CD14-positive monocyte (primary cell): Measurements from ENCODE around the gene NRM. TPM values are rescaled to one million over a fixed set of nuclear protein-coding genes. Genes with fewer than 3 reads are reported as not detected.

Source experiments
- DNase-seq, 3 donors: peaks; one replicate each; pipeline ENCODE4 v3.0.0-alpha.2; 2011 to 2022
- H2AFZ ChIP-seq: 2 replicates; pipeline ENCODE4 v1.6.0; 2012; ENCODE audit warnings: mild to moderate bottlenecking, low read depth, low read length, inconsistent platforms; ENCODE audit not compliant: insufficient read depth, poor library complexity, severe bottlenecking
- H3K27ac ChIP-seq, 2 donors: 1 replicate in 1 of 2; 2 replicates in 1 of 2; pipeline ENCODE4 v1.5.1; 2012 to 2013; ENCODE audit warnings: low read length in 2 of 2, control low read depth in 1 of 2, inconsistent platforms in 1 of 2, low read depth in 1 of 2, mild to moderate bottlenecking in 1 of 2
- H3K27me3 ChIP-seq, 2 donors: one replicate each; pipeline versions ENCODE4 v1.6.0 to v1.6.1; 2011 to 2013; ENCODE audit warnings: low read length in 2 of 2; ENCODE audit not compliant: control insufficient read depth in 2 of 2, insufficient read depth in 2 of 2
- H3K36me3 ChIP-seq, 2 donors: replicated peaks in 1 of 2; 1 replicate in 1 of 2; 2 replicates in 1 of 2; pipeline versions ENCODE4 v1.5.1 to v1.6.1; 2012 to 2013; ENCODE audit warnings: low read length in 2 of 2, control low read depth in 1 of 2, inconsistent platforms in 1 of 2, mild to moderate bottlenecking in 1 of 2; ENCODE audit not compliant: insufficient read depth in 2 of 2, control insufficient read depth in 1 of 2
- H3K4me1 ChIP-seq, 2 donors: 1 replicate in 1 of 2; 2 replicates in 1 of 2; pipeline versions ENCODE4 v1.5.1 to v1.6.1; 2012 to 2013; ENCODE audit warnings: low read length in 2 of 2, control low read depth in 1 of 2, inconsistent platforms in 1 of 2, mild to moderate bottlenecking in 1 of 2, moderate library complexity in 1 of 2; ENCODE audit not compliant: insufficient read depth in 2 of 2, control insufficient read depth in 1 of 2
- H3K4me2 ChIP-seq: replicated peaks from 2 replicates; pipeline ENCODE3; 2012; ENCODE audit warnings: low read length, moderate library complexity, mild to moderate bottlenecking; ENCODE audit not compliant: poor library complexity, severe bottlenecking; ENCODE audit errors: extremely low read depth
- H3K4me3 ChIP-seq, 3 experiments: fragments of 200-600 bp in 1 of 3; sonication (generic) in 1 of 3; replicated peaks in 1 of 3; 1 replicate in 2 of 3; 2 replicates in 1 of 3; pipeline ENCODE4 v1.5.1; 2011 to 2013; ENCODE audit warnings: low read length in 3 of 3, mild to moderate bottlenecking in 3 of 3, control low read depth in 2 of 3, low read depth in 2 of 3, inconsistent platforms in 1 of 3, moderate library complexity in 1 of 3
- H3K79me2 ChIP-seq: 2 replicates; pipeline ENCODE4 v1.6.0; 2012; ENCODE audit warnings: mild to moderate bottlenecking, control low read depth, inconsistent platforms, low read length, moderate library complexity; ENCODE audit not compliant: insufficient read depth
- H3K9ac ChIP-seq: 2 replicates; pipeline ENCODE4 v1.6.0; 2017; ENCODE audit warnings: low read length, mild to moderate bottlenecking; ENCODE audit not compliant: insufficient read depth, poor library complexity, severe bottlenecking
- H3K9me3 ChIP-seq, 2 donors: replicated peaks in 1 of 2; 1 replicate in 1 of 2; 2 replicates in 1 of 2; pipeline versions ENCODE4 v1.5.1 to v1.6.1; 2012 to 2013; ENCODE audit warnings: low read length in 2 of 2, control low read depth in 1 of 2; ENCODE audit not compliant: control insufficient read depth in 1 of 2, insufficient read depth in 1 of 2
- H4K20me1 ChIP-seq: 2 replicates; pipeline ENCODE4 v1.6.0; 2012; ENCODE audit warnings: mild to moderate bottlenecking, low read length, control low read depth, moderate library complexity; ENCODE audit not compliant: insufficient read depth
- H3K27ac Mint-ChIP-seq, 7 donors: one replicate each; pipeline ENCODE4 v1.8.0; 2020; ENCODE audit warnings: mild to moderate bottlenecking in 7 of 7, mixed read lengths in 7 of 7, moderate library complexity in 6 of 7, inconsistent platforms in 2 of 7
- H3K27me3 Mint-ChIP-seq, 3 donors: one replicate each; pipeline ENCODE4 v1.8.0; 2021 to 2022; ENCODE audit warnings: low read depth in 3 of 3, mild to moderate bottlenecking in 3 of 3, mixed read lengths in 3 of 3, moderate library complexity in 3 of 3, inconsistent platforms in 1 of 3
- H3K36me3 Mint-ChIP-seq, 2 donors: one replicate each; pipeline ENCODE4 v1.8.0; 2020; ENCODE audit warnings: mixed read lengths in 2 of 2, inconsistent platforms in 1 of 2, mild to moderate bottlenecking in 1 of 2
- H3K4me1 Mint-ChIP-seq: one replicate; pipeline ENCODE4 v1.8.0; 2020; ENCODE audit warnings: mild to moderate bottlenecking, mixed read lengths
- H3K4me3 Mint-ChIP-seq, 2 donors: one replicate each; pipeline ENCODE4 v1.8.0; 2020; ENCODE audit warnings: mild to moderate bottlenecking in 2 of 2, mixed read lengths in 2 of 2, moderate library complexity in 1 of 2
- H3K9me3 Mint-ChIP-seq, 7 donors: one replicate each; pipeline ENCODE4 v1.8.0; 2020 to 2022; ENCODE audit warnings: mixed read lengths in 7 of 7, mild to moderate bottlenecking in 6 of 7, moderate library complexity in 6 of 7, inconsistent platforms in 2 of 7
- WGBS: methylation state at CpG from one replicate; pipeline ENCODE4 v1.1.5; 2013; ENCODE audit warnings: missing lambda C conversion rate; ENCODE audit not compliant: insufficient coverage; 5-methylcytosine and 5-hydroxymethylcytosine counted together
- intact Hi-C, 2 donors: fragments of 100-400 bp; cut with micrococcal nuclease; formaldehyde crosslinking; loops; one replicate each; pipeline versions ENCODE4 v1.15.0 to v1.15.1; 2023
- polyA plus RNA-seq, 3 donors: library from polyadenylated mRNA; depleted of rRNA in 1 of 3; unstranded in 2 of 3; stranded (reverse) in 1 of 3; fragments of 300-500 nt in 2 of 3; fragments of >200 nt in 1 of 3; fragmentation: Illumina TruSeq in 2 of 3; gene quantifications; 1 replicate in 2 of 3; 2 replicates in 1 of 3; pipeline ENCODE4 v1.2.3, GENCODE V29; 2012 to 2021
- TF ChIP-seq, protein P1 (sequence below): fragments of 200-600 bp; IDR thresholded peaks from one replicate; pipeline ENCODE4 v1.8.0; 2022; ENCODE audit warnings: antibody characterized with exemption, mild to moderate bottlenecking

NRM gene
- polyA plus RNA-seq, 3 donors = 25.9 to 36.0 (median 35.0) TPM

DNA sequence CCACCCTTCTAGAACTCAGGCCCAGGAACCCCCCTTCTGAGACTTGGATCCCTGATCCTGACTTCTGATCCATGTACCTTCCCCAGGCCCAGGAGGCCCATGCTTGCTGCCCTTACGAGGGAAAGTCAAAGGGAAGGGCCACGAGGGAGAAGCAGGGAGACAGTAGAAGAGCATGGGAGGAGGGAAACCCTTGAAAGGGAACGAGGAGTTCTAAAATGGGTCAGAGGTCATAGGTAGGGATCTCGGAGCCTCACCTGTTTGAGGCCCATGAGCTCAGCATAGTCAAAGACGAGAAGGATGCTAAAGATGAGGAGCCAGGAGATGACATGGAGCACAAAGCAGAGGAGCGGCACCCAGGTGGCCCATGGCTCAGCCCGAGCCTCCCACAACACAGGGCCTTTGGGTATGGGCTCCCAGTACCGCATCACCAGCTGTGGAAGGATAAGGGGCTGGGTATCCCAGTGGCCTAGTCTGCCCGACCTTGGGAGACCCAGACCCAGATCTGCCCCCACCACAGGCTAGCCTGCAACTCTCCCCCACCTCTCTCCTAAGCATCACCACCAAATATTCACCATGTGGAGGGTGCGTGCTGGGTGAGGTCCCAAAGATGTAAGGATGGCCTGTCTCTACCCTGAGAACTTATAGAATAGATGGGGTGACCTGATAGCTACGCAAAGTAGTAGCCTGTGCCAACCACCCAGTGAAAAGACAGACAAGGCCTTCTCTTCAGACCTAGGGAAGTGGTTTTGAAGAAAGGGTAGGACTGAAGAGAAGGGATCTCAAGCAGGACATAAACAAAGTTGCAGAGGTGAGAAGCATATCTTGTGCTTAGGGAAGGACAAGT lies 1.5 kb downstream of the NRM start:
- H3K4me1 Mint-ChIP-seq = peaks cover 48% of the 10 kb centered on the region
- no peaks in the 10 kb centered on the region for H3K9me3 Mint-ChIP-seq
- Histone ChIP-seq H3K9ac (no peak overlapping the region), H3K79me2 (peaks cover 61% of the 10 kb centered on the region), H3K4me3 (peak overlapping the region in 1 of 3 experiments; percentile 100), H3K4me2 (peak overlapping the region; percentile 100), H3K4me1 (peaks cover 42 to 51% of the 10 kb centered on the region in 2 donors), H3K36me3 (no peaks in the 10 kb centered on the region), H4K20me1 (peaks cover 22% of the 10 kb centered on the region), H2AFZ (no peak overlapping the region), H3K9me3 (no peaks in the 10 kb centered on the region), H3K27me3 (no peaks in the 10 kb centered on the region), H3K27ac (peak overlapping the region; percentile 99)
- no peak for DNase-seq
- H3K36me3 Mint-ChIP-seq = peaks cover 10 to 13% of the 10 kb centered on the region in 2 donors
- H3K27me3 Mint-ChIP-seq = peaks cover 0 to 4% (median 0%) of the 10 kb centered on the region in 3 donors
- intact Hi-C loops = no loop called here
- peak overlapping the region; percentile 93 to 99 (median 98) for H3K27ac Mint-ChIP-seq
- TF ChIP-seq, protein P1, sequence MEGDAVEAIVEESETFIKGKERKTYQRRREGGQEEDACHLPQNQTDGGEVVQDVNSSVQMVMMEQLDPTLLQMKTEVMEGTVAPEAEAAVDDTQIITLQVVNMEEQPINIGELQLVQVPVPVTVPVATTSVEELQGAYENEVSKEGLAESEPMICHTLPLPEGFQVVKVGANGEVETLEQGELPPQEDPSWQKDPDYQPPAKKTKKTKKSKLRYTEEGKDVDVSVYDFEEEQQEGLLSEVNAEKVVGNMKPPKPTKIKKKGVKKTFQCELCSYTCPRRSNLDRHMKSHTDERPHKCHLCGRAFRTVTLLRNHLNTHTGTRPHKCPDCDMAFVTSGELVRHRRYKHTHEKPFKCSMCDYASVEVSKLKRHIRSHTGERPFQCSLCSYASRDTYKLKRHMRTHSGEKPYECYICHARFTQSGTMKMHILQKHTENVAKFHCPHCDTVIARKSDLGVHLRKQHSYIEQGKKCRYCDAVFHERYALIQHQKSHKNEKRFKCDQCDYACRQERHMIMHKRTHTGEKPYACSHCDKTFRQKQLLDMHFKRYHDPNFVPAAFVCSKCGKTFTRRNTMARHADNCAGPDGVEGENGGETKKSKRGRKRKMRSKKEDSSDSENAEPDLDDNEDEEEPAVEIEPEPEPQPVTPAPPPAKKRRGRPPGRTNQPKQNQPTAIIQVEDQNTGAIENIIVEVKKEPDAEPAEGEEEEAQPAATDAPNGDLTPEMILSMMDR = no peak
- 84% methylated on average over 4 of the region's 11 CpGs for WGBS
- H3K4me3 Mint-ChIP-seq = peak overlapping the region; percentile 97 to 99

DNA sequence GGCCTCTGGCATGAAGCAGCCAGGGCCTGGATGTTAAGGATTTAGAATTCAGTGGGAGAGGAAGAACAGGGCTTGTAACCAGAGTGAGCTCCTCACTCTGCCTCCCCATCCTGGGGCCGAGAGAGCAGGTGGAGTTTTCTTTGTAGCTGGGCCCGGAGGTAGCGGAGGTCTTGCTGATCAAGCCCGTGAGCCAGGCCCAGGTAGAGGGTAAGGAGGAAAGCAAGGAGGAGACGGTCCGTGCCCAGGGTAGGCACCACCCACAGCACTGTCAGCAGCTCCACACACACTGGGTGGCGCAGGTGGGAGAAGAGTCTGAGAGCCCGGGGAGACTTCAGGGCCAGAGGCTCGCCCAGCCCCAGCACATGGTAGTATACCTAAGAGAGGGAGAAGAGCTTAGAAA lies 2.2 kb downstream of the NRM start:
- peaks cover 42 to 51% of the 10 kb centered on the region in 2 donors for H3K4me1 ChIP-seq
- intact Hi-C loops = no loop called here
- H3K36me3 ChIP-seq = no peaks in the 10 kb centered on the region
- Mint-ChIP-seq H3K27ac (peak overlapping the region; percentile 93 to 99 (median 97)), H3K4me3 (peak overlapping the region; percentile 94 to 99), H3K9me3 (no peaks in the 10 kb centered on the region), H3K27me3 (peaks cover 0 to 4% (median 0%) of the 10 kb centered on the region in 3 donors), H3K4me1 (peaks cover 48% of the 10 kb centered on the region), H3K36me3 (peaks cover 10 to 20% of the 10 kb centered on the region in 2 donors)
- H3K4me2 ChIP-seq = peak overlapping the region; percentile 100
- no peak for DNase-seq
- no peak overlapping the region for H2AFZ ChIP-seq
- peak overlapping the region; percentile 99 for H3K27ac ChIP-seq
- TF ChIP-seq, protein P1 = no peak
- peaks cover 25% of the 10 kb centered on the region for H4K20me1 ChIP-seq
- H3K4me3 ChIP-seq = peak overlapping the region in 1 of 3 experiments; percentile 100
- peaks cover 68% of the 10 kb centered on the region for H3K79me2 ChIP-seq
- no peaks in the 10 kb centered on the region for H3K9me3 ChIP-seq
- H3K9ac ChIP-seq = no peak overlapping the region
- no CpG with 5 or more reads among the region's 9 CpGs for WGBS
- H3K27me3 ChIP-seq = no peaks in the 10 kb centered on the region
